DOHH2 (cell line): Measurements from ENCODE around the gene GLIPR1L1.
"Not testable (repeated sequence)": the region's sequence is repeated elsewhere in the genome, so short reads cannot be mapped to it uniquely, and the experiment has no call there.

Experiments
- H3F3A ChIP-seq: fragments of 200-600 bp; sonication (generic), shearing (Covaris generic); 2 replicates; pipeline ENCODE4 v1.6.0; 2016; ENCODE audit warnings: antibody characterized with exemption, mild to moderate bottlenecking; ENCODE audit not compliant: control insufficient read depth, insufficient read depth
- H3K27ac ChIP-seq: fragments of 200-600 bp; sonication (generic); 2 replicates; pipeline ENCODE4 v1.5.1; 2014; ENCODE audit warnings: low read depth, mild to moderate bottlenecking, low read length, moderate library complexity
- H3K27me3 ChIP-seq: fragments of 200-600 bp; sonication (generic); 2 replicates; pipeline ENCODE4 v1.6.1; 2014; ENCODE audit warnings: mild to moderate bottlenecking, low read length, mixed read lengths; ENCODE audit not compliant: control insufficient read depth
- H3K36me3 ChIP-seq: fragments of 200-600 bp; sonication (generic); 2 replicates; pipeline ENCODE4 v1.6.1; 2014; ENCODE audit warnings: mild to moderate bottlenecking, low read length, moderate library complexity, mixed read lengths; ENCODE audit not compliant: control insufficient read depth
- H3K4me1 ChIP-seq: fragments of 200-600 bp; sonication (generic); 2 replicates; pipeline ENCODE4 v1.6.1; 2014; ENCODE audit warnings: mild to moderate bottlenecking, low read length, mixed read lengths; ENCODE audit not compliant: control insufficient read depth
- H3K4me2 ChIP-seq: fragments of 200-600 bp; sonication (generic); 2 replicates; pipeline ENCODE4 v1.6.0; 2014; ENCODE audit warnings: mild to moderate bottlenecking, low read length, moderate library complexity
- H3K4me3 ChIP-seq: fragments of 200-600 bp; sonication (generic); 2 replicates; pipeline ENCODE4 v1.5.1; 2014; ENCODE audit warnings: mild to moderate bottlenecking, low read length, mixed read lengths
- H3K79me2 ChIP-seq: fragments of 200-600 bp; sonication (generic); 2 replicates; pipeline ENCODE4 v1.6.1; 2014; ENCODE audit warnings: mild to moderate bottlenecking, low read length, mixed read lengths; ENCODE audit not compliant: control insufficient read depth
- H3K9me2 ChIP-seq: fragments of 200-600 bp; sonication (generic); replicated peaks from 2 replicates; pipeline ENCODE4 v1.6.1; 2014; ENCODE audit warnings: mild to moderate bottlenecking, low read length, mixed read lengths; ENCODE audit not compliant: control insufficient read depth
- H3K9me3 ChIP-seq: fragments of 200-600 bp; sonication (generic); 2 replicates; pipeline ENCODE4 v1.6.1; 2014; ENCODE audit warnings: antibody characterized with exemption, low read length, mixed read lengths; ENCODE audit not compliant: control insufficient read depth, insufficient read depth
- H4K20me1 ChIP-seq: fragments of 200-600 bp; sonication (generic); 2 replicates; pipeline ENCODE4 v1.6.0; 2014; ENCODE audit warnings: low read depth, mild to moderate bottlenecking, antibody characterized with exemption, low read length, moderate library complexity; ENCODE audit not compliant: control insufficient read depth, insufficient read depth
- CTCF ChIP-seq: fragments of 200-600 bp; sonication (generic); IDR thresholded peaks from one replicate; pipeline ENCODE4 v1.5.1; 2014; ENCODE audit warnings: antibody characterized with exemption, mild to moderate bottlenecking, low read depth, low read length; ENCODE audit not compliant: poor library complexity, severe bottlenecking
- EZH2phosphoT487 ChIP-seq: fragments of 200-600 bp; sonication (generic); IDR thresholded peaks from 2 replicates; pipeline ENCODE4 v1.6.1; 2017; ENCODE audit warnings: borderline replicate concordance, mild to moderate bottlenecking, antibody characterized with exemption, low read length, moderate library complexity, mixed read lengths

Gene GLIPR1L1

GRCh38 chr12:75337905-75338304 lies 3.4 kb downstream of the GLIPR1L1 start:
- Histone ChIP-seq H3K27ac (no peak overlapping the region), H3F3A (no peaks in the 10 kb centered on the region), H4K20me1 (no peaks in the 10 kb centered on the region), H3K79me2 (no peaks in the 10 kb centered on the region), H3K4me3 (no peak overlapping the region), H3K36me3 (no peaks in the 10 kb centered on the region), H3K4me2 (no peak overlapping the region), H3K9me3 (no peaks in the 10 kb centered on the region), H3K4me1 (peaks cover 6% of the 10 kb centered on the region), H3K27me3 (peaks cover 9% of the 10 kb centered on the region; the same call in 1 of the 2 replicates), H3K9me2 (no peaks in the 10 kb centered on the region)
- TF ChIP-seq EZH2phosphoT487 (no peak), CTCF (no peak)

- H3K36me3 ChIP-seq: no peaks in the 10 kb centered on the region
- no peaks in the 10 kb centered on the region for H3F3A ChIP-seq
- TF ChIP-seq EZH2phosphoT487: no peak
- TF ChIP-seq CTCF: no peak
- H3K27me3 ChIP-seq: no peaks in the 10 kb centered on the region
- no peak overlapping the region for H3K4me3 ChIP-seq
- no peaks in the 10 kb centered on the region for H4K20me1 ChIP-seq
- H3K9me2 ChIP-seq: no peaks in the 10 kb centered on the region
- H3K27ac ChIP-seq: no peak overlapping the region
- H3K79me2 ChIP-seq: no peaks in the 10 kb centered on the region
- H3K4me1 ChIP-seq: no peaks in the 10 kb centered on the region
- H3K4me2 ChIP-seq: no peak overlapping the region
- no peaks in the 10 kb centered on the region for H3K9me3 ChIP-seq
Measured at GRCh38 chr12:75341873-75342272, 7.4 kb downstream of the GLIPR1L1 start.

GRCh38 chr12:75345531-75345930 lies 11.1 kb downstream of the GLIPR1L1 start:
- Histone ChIP-seq H3K27me3 (no peaks in the 10 kb centered on the region; the same call in 1 of the 2 replicates), H3K4me2 (no peak overlapping the region), H3F3A (no peaks in the 10 kb centered on the region), H3K27ac (no peak overlapping the region), H4K20me1 (no peaks in the 10 kb centered on the region), H3K36me3 (no peaks in the 10 kb centered on the region), H3K79me2 (no peaks in the 10 kb centered on the region), H3K9me3 (no peaks in the 10 kb centered on the region), H3K4me3 (no peak overlapping the region), H3K9me2 (no peaks in the 10 kb centered on the region), H3K4me1 (no peaks in the 10 kb centered on the region)
- TF ChIP-seq EZH2phosphoT487: no peak
- no peak for TF ChIP-seq CTCF

GRCh38 chr12:75346215-75346614 lies 11.7 kb downstream of the GLIPR1L1 start:
- H3K4me2 ChIP-seq, H3F3A ChIP-seq, H3K79me2 ChIP-seq, H3K9me2 ChIP-seq, H3K4me1 ChIP-seq, H3K36me3 ChIP-seq, H3K4me3 ChIP-seq, H3K9me3 ChIP-seq, H4K20me1 ChIP-seq, H3K27me3 ChIP-seq, H3K27ac ChIP-seq: not testable (repeated sequence)
